Endothelial cell of umbilical vein (primary cell): ENCODE data around the gene NRXN3. TPM values are rescaled to one million over a fixed set of nuclear protein-coding genes. Genes with fewer than 3 reads are reported as not detected.

Experiments
- BruUV-seq: library from RNA; stranded (reverse); fragments of 400-500 nt; replicated peaks from 2 replicates; lab custom pipeline; 2021; lab: Mats Ljungman, UMichigan
- CTCF ChIA-PET: fragments of 300-600, 350-600 bp; sonication (Branson Sonifier 250); formaldehyde crosslinking; loops from one replicate; lab custom pipeline; 2021; ENCODE audit warnings: antibody characterized with exemption, inconsistent platforms; lab: Charles Lee
- POLR2A ChIA-PET: fragments of 300-600, 350-600 bp; sonication (Branson Sonifier 250); formaldehyde crosslinking; loops from one replicate; lab custom pipeline; 2021; ENCODE audit warnings: antibody characterized with exemption, inconsistent platforms; lab: Charles Lee
- DNase-seq: peaks from one replicate; pipeline ENCODE4 v3.0.0-alpha.2; 2011; ENCODE audit warnings: low read depth, low spot score
- FAIRE-seq: peaks from 2 replicates; lab custom pipeline; 2011; peaks lifted over from hg19 to GRCh38; lab: Jason Lieb, UNC
- H2AFZ ChIP-seq: 2 replicates; pipeline ENCODE4 v1.6.0; 2012; ENCODE audit warnings: low read depth, low read length, control low read depth, inconsistent platforms
- H3K27ac ChIP-seq: 2 replicates; pipeline ENCODE4 v1.5.1; 2011; ENCODE audit warnings: low read depth, mild to moderate bottlenecking, control low read depth, low read length, moderate library complexity; ENCODE audit not compliant: insufficient read depth
- H3K27me3 ChIP-seq, 2 experiments: 2 replicates each; pipeline versions ENCODE4 v1.6.0 to v1.6.1; 2011; ENCODE audit warnings: low read length in 2 of 2, mixed read lengths in 1 of 2; ENCODE audit not compliant: control insufficient read depth in 2 of 2, insufficient read depth in 2 of 2
- H3K36me3 ChIP-seq, 2 experiments: 2 replicates in 1 of 2; 3 replicates in 1 of 2; pipeline ENCODE4 v1.5.1; 2011; ENCODE audit warnings: low read length in 2 of 2, mild to moderate bottlenecking in 1 of 2, moderate library complexity in 1 of 2; ENCODE audit not compliant: control insufficient read depth in 2 of 2, insufficient read depth in 2 of 2; ENCODE audit errors: extremely low read depth in 1 of 2
- H3K4me1 ChIP-seq: 3 replicates; pipeline ENCODE4 v1.5.1; 2011; ENCODE audit warnings: mild to moderate bottlenecking, low read length; ENCODE audit not compliant: control insufficient read depth, insufficient read depth; ENCODE audit errors: extremely low read depth
- H3K4me2 ChIP-seq: 2 replicates; pipeline ENCODE4 v1.6.1; 2011; ENCODE audit warnings: low read length, control low read depth, mixed read lengths; ENCODE audit not compliant: insufficient read depth
- H3K4me3 ChIP-seq, 3 experiments: fragments of 200-600 bp in 1 of 3; sonication (generic), shearing (Covaris generic) in 1 of 3; replicated peaks in 1 of 3; 2 replicates each; pipeline ENCODE4 v1.5.1; 2011 to 2016; ENCODE audit warnings: control low read depth in 3 of 3, low read length in 3 of 3, mild to moderate bottlenecking in 2 of 3, inconsistent platforms in 1 of 3, low read depth in 1 of 3, moderate library complexity in 1 of 3; ENCODE audit not compliant: insufficient read depth in 1 of 3
- H3K79me2 ChIP-seq: 2 replicates; pipeline ENCODE4 v1.6.0; 2012; ENCODE audit warnings: low read length, inconsistent platforms; ENCODE audit not compliant: control insufficient read depth, insufficient read depth
- H3K9ac ChIP-seq: replicated peaks from 2 replicates; pipeline ENCODE3; 2011; ENCODE audit warnings: low read length, control low read depth; ENCODE audit not compliant: insufficient read depth; ENCODE audit errors: extremely low read depth
- H3K9me1 ChIP-seq: replicated peaks from 3 replicates; pipeline ENCODE4 v1.6.0; 2011; ENCODE audit warnings: mild to moderate bottlenecking, low read length; ENCODE audit not compliant: control insufficient read depth, insufficient read depth; ENCODE audit errors: extremely low read depth
- H3K9me3 ChIP-seq: replicated peaks from 2 replicates; pipeline ENCODE4 v1.5.1; 2012; ENCODE audit warnings: low read length, inconsistent platforms; ENCODE audit not compliant: control insufficient read depth, insufficient read depth
- H4K20me1 ChIP-seq: replicated peaks from 2 replicates; pipeline ENCODE3; 2011; ENCODE audit warnings: mild to moderate bottlenecking, low read length; ENCODE audit not compliant: control insufficient read depth, insufficient read depth; ENCODE audit errors: extremely low read depth
- CTCF ChIP-seq, 2 donors: IDR thresholded peaks; 1 replicate in 1 of 2; 2 replicates in 1 of 2; pipeline ENCODE4 v1.5.1; 2011; ENCODE audit warnings: low read length in 2 of 2, mild to moderate bottlenecking in 2 of 2, moderate library complexity in 2 of 2, control low read depth in 1 of 2, inconsistent platforms in 1 of 2, low read depth in 1 of 2; ENCODE audit not compliant: insufficient read depth in 1 of 2; ENCODE audit errors: extremely low read depth in 1 of 2
- EZH2 ChIP-seq: IDR thresholded peaks from 2 replicates; pipeline ENCODE4 v1.6.1; 2012; ENCODE audit warnings: borderline replicate concordance, low read depth, mild to moderate bottlenecking, moderate library complexity, low read length, inconsistent platforms; ENCODE audit not compliant: severe bottlenecking
- FOS ChIP-seq: IDR thresholded peaks from 2 replicates; pipeline ENCODE4 v1.6.1; 2011; ENCODE audit warnings: mild to moderate bottlenecking, low read length, moderate library complexity, borderline replicate concordance; ENCODE audit not compliant: insufficient read depth
- GATA2 ChIP-seq: IDR thresholded peaks from 2 replicates; pipeline ENCODE4 v1.7.0; 2011; ENCODE audit warnings: low read depth, mild to moderate bottlenecking, moderate library complexity, mixed read lengths, low read length; ENCODE audit not compliant: insufficient read length, insufficient read depth
- JUN ChIP-seq: IDR thresholded peaks from 2 replicates; pipeline ENCODE4 v1.6.1; 2011; ENCODE audit warnings: borderline replicate concordance, low read depth; ENCODE audit not compliant: insufficient read length, insufficient read depth
- MAX ChIP-seq: IDR thresholded peaks from 2 replicates; pipeline ENCODE4 v1.6.1; 2011; ENCODE audit not compliant: insufficient read depth, insufficient read length
- MYC ChIP-seq: IDR thresholded peaks from one replicate; pipeline ENCODE4 v1.6.1; 2011; ENCODE audit warnings: mild to moderate bottlenecking, low read depth, low read length
- POLR2A ChIP-seq: IDR thresholded peaks from 2 replicates; pipeline ENCODE4 v1.6.1; 2012; ENCODE audit warnings: low read depth, mild to moderate bottlenecking, control low read depth, low read length
- POLR2AphosphoS5 ChIP-seq: IDR thresholded peaks from 2 replicates; pipeline ENCODE4 v1.6.1; 2012; ENCODE audit warnings: low read depth, mild to moderate bottlenecking, control low read depth, low read length, moderate library complexity; ENCODE audit not compliant: insufficient read depth
- dilution Hi-C: fragments of 300-500 bp; cut with MboI; formaldehyde crosslinking; loops from one replicate; pipeline ENCODE4 v1.15.0; 2019; ENCODE audit warnings: low sequenced_read_pairs; ENCODE audit not compliant: extremely low pct_ligation_motif_present
- intact Hi-C: fragments of 100-400 bp; cut with micrococcal nuclease; formaldehyde crosslinking; loops from one replicate; pipeline ENCODE4 v1.10.0; 2022
- polyA plus RNA-seq, 4 experiments: library from polyadenylated mRNA; depleted of rRNA in 3 of 4; stranded (reverse) in 3 of 4; unstranded in 1 of 4; fragments of >200 nt; gene quantifications; 2 replicates each; pipeline versions ENCODE4 v1.2.1 to v1.2.3, GENCODE V29; 2011 to 2012; ENCODE audit warnings: missing spikeins in 1 of 4
- total RNA-seq: library from RNA; stranded (reverse); gene quantifications from 2 replicates; pipeline ENCODE4 v1.2.3, GENCODE V29; 2021

Gene NRXN3
- total and polyA plus RNA-seq, 2 donors (not counting 3 experiments of a cell fraction or from before 2014, with no cell fraction given): 0.72 to 4.2 TPM

DNA sequence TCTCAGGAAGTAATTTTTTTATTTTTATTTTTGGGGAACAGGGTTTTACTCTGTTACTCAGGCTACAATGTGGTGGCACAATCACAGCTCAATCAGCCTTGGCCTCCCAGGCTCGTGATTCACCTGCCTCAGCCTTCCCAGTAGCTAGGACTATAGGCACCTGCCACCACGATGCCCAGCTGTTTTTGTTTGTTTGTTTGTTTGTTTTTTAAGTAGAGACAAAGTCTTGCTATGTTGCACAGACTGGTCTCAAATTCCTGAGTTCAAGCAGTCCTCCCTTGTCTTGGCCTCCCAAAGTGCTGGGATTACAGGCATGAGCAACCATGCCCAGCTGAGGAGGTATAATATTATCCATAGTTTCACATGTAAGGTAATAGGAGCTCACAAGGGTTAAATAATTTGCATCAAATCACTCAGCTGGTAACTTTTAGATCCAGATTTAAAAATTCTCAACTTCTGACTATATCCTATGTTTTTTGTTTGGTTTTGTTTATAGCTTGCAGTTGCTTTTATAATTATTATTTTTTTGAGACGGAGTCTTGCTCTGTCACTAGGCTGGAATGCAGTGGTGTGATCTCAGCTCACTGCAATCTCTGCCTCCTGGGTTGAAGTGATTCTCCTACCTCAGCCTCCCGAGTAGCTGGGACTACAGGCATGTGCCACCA lies 1411.9 kb downstream of the NRXN3 start:
- TF ChIP-seq EZH2 (no peak), GATA2 (no peak), POLR2AphosphoS5 (no peak), MAX (no peak), JUN (no peak), FOS (no peak), CTCF (IDR thresholded peaks at IDR 0.05; ENCODE audit: extremely low read depth in 1 of 2, insufficient read depth in 1 of 2, low read depth in 1 of 2, low read length in 2 of 2) (no peak), POLR2A (no peak), MYC (no peak)
- Histone ChIP-seq H4K20me1 (no peaks in the 10 kb centered on the region), H3K27me3 (no peaks in the 10 kb centered on the region), H3K4me3 (no peak overlapping the region), H3K27ac (no peak overlapping the region), H3K36me3 (no peaks in the 10 kb centered on the region), H3K4me2 (no peak overlapping the region), H3K9me3 (no peaks in the 10 kb centered on the region), H2AFZ (no peak overlapping the region), H3K4me1 (no peaks in the 10 kb centered on the region), H3K9me1 (no peaks in the 10 kb centered on the region), H3K79me2 (no peaks in the 10 kb centered on the region), H3K9ac (no peak overlapping the region)
- ChIA-PET CTCF (interaction anchor here (1.4 to 1.8 kb wide), 3 partner anchors 11 to 38 kb away, joined by 3 to 4 read pairs (median 3); no protein-coding TSS in a partner anchor), POLR2A (no interaction called here)
- dilution Hi-C loops: no loop called here
- intact Hi-C loops: no loop called here
- no peak for DNase-seq
- FAIRE-seq: no peak
- no TSS peak for BruUV-seq
